ENCODE measurements around the gene RPS6KA3. TPM values are rescaled to one million over a fixed set of nuclear protein-coding genes. Genes with fewer than 3 reads are reported as not detected.

The RPS6KA3 gene
- total and polyA plus RNA-seq, 9 of the 15 experiments (the other 6 are each of a cell fraction or from before 2014, with no cell fraction given): 10.9 to 61.9 (median 37.4) TPM

DNA sequence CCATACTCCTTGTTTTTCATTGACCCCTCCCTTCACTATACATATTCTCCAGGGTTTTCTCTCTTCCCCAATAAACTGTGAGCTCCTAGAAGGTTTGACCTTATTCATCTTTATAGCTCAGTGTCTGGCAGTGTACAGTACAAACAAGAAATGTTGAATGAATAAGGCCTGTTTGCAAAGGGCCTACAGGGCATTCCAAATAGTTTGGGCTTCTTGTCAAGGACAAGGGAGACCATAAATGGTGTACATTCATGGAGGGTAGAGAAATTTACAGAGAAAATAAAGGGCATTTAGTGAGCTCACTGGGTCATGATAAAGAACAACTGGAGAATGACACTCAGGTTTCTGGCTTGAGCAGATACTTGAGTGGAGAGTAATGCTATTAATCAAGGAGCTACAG, 77.5 kb downstream of the RPS6KA3 start (continued):
- TF ChIP-seq RERE (CRISPR knock-in tag; IDR thresholded peaks at IDR 0.05; ENCODE audit: borderline replicate concordance) (no peak), ZNF134 (CRISPR knock-in tag; conservative IDR thresholded peaks at IDR 0.05) (no peak), ZNF583 (CRISPR knock-in tag; IDR thresholded peaks at IDR 0.05) (no peak), ZNF79 (CRISPR knock-in tag; IDR thresholded peaks at IDR 0.05; ENCODE audit: low read depth) (no peak), PTRF (tag; IDR thresholded peaks at IDR 0.05) (no peak)
